Naive thymus-derived CD4-positive, alpha-beta T cell (primary cell): Measurements from ENCODE around the gene ATOH1. TPM values are rescaled to one million over a fixed set of nuclear protein-coding genes. Genes with fewer than 3 reads are reported as not detected.

ENCODE experiments used
- ATAC-seq: fragments of 150-1000 bp; cut with Tn5 transposase; 2 replicates; pipeline ENCODE4 v1.10.0; 2021; ENCODE audit warnings: mild to moderate bottlenecking, moderate library complexity
- CTCF ChIA-PET: fragments of 350-600 bp; sonication (Branson Sonifier 250); formaldehyde crosslinking; loops from one replicate; lab custom pipeline; 2021; ENCODE audit warnings: antibody characterized with exemption; lab: Charles Lee
- POLR2A ChIA-PET: fragments of 350-600 bp; sonication (Branson Sonifier 250); formaldehyde crosslinking; loops from one replicate; lab custom pipeline; 2021; ENCODE audit warnings: antibody characterized with exemption, inconsistent platforms; lab: Charles Lee
- DNase-seq, 9 donors: peaks; one replicate each; pipeline versions ENCODE4 v3.0.0 to v3.0.0-alpha.2; 2020 to 2022; ENCODE audit warnings: mixed read lengths in 1 of 9
- H3K27ac ChIP-seq: one replicate; pipeline ENCODE4 v1.7.0; 2013; ENCODE audit warnings: mild to moderate bottlenecking, low read depth, low read length, moderate library complexity
- H3K27me3 ChIP-seq, 2 donors: one replicate each; pipeline ENCODE4 v1.7.0; 2013; ENCODE audit warnings: low read length in 2 of 2, mild to moderate bottlenecking in 2 of 2, moderate library complexity in 2 of 2; ENCODE audit not compliant: control insufficient read depth in 2 of 2, insufficient read depth in 2 of 2
- H3K36me3 ChIP-seq, 3 experiments: 1 replicate in 2 of 3; 2 replicates in 1 of 3; pipeline ENCODE4 v1.7.0; 2013; ENCODE audit warnings: low read length in 3 of 3, mild to moderate bottlenecking in 3 of 3, moderate library complexity in 1 of 3; ENCODE audit not compliant: insufficient read depth in 3 of 3, control insufficient read depth in 2 of 3
- H3K4me1 ChIP-seq, 2 donors: one replicate each; pipeline ENCODE4 v1.7.0; 2013; ENCODE audit warnings: low read length in 2 of 2, mild to moderate bottlenecking in 2 of 2, moderate library complexity in 1 of 2; ENCODE audit not compliant: control insufficient read depth in 2 of 2, insufficient read depth in 2 of 2
- H3K4me3 ChIP-seq: 2 replicates; pipeline ENCODE4 v1.7.0; 2013; ENCODE audit warnings: mild to moderate bottlenecking, low read length
- H3K9me3 ChIP-seq, 3 experiments: 1 replicate in 2 of 3; 2 replicates in 1 of 3; pipeline ENCODE4 v1.7.0; 2013; ENCODE audit warnings: low read length in 3 of 3; ENCODE audit not compliant: control insufficient read depth in 2 of 3
- H3K27ac Mint-ChIP-seq, 9 donors: one replicate each; pipeline ENCODE4 v1.8.0; 2020 to 2022; ENCODE audit warnings: mixed read lengths in 9 of 9, mild to moderate bottlenecking in 8 of 9, moderate library complexity in 5 of 9, inconsistent platforms in 2 of 9
- H3K27me3 Mint-ChIP-seq, 5 donors: one replicate each; pipeline ENCODE4 v1.8.0; 2021 to 2022; ENCODE audit warnings: mixed read lengths in 5 of 5, mild to moderate bottlenecking in 1 of 5
- H3K36me3 Mint-ChIP-seq, 5 donors: one replicate each; pipeline ENCODE4 v1.8.0; 2020 to 2022; ENCODE audit warnings: mixed read lengths in 5 of 5, mild to moderate bottlenecking in 3 of 5, inconsistent platforms in 1 of 5
- H3K4me1 Mint-ChIP-seq, 7 donors: one replicate each; pipeline ENCODE4 v1.8.0; 2020 to 2022; ENCODE audit warnings: mixed read lengths in 7 of 7, mild to moderate bottlenecking in 3 of 7, inconsistent platforms in 1 of 7
- H3K4me3 Mint-ChIP-seq, 10 donors: one replicate each; pipeline ENCODE4 v1.8.0; 2020 to 2022; ENCODE audit warnings: mild to moderate bottlenecking in 10 of 10, mixed read lengths in 10 of 10, moderate library complexity in 6 of 10, inconsistent platforms in 2 of 10
- H3K9me3 Mint-ChIP-seq, 11 donors: one replicate each; pipeline ENCODE4 v1.8.0; 2020 to 2022; ENCODE audit warnings: mixed read lengths in 11 of 11, mild to moderate bottlenecking in 4 of 11, inconsistent platforms in 1 of 11, moderate library complexity in 1 of 11
- intact Hi-C, 2 donors: fragments of 100-400 bp; cut with micrococcal nuclease; formaldehyde crosslinking; loops; one replicate each; pipeline ENCODE4 v1.15.1; 2023
- polyA plus RNA-seq, 2 donors: library from polyadenylated mRNA; unstranded; fragments of 300-500 nt; fragmentation: Illumina TruSeq; gene quantifications; one replicate each; pipeline ENCODE4 v1.2.3, GENCODE V29; 2021
- total RNA-seq, 6 experiments: library from RNA in 5 of 6; stranded (reverse) in 5 of 6; gene quantifications; 1 replicate in 5 of 6; 2 replicates in 1 of 6; pipeline ENCODE4 v1.2.3 and lab custom pipeline; 2021 to 2026

The ATOH1 gene
- total and polyA plus RNA-seq, 7 experiments from 2014 or later = not detected

- Mint-ChIP-seq H3K9me3 (peaks cover 0 to 5% (median 0%) of the 10 kb centered on the region in 11 donors), H3K4me3 (no peak overlapping the region), H3K36me3 (no peaks in the 10 kb centered on the region), H3K27me3 (peaks cover 0 to 8% (median 0%) of the 10 kb centered on the region in 5 donors), H3K27ac (no peak overlapping the region), H3K4me1 (no peaks in the 10 kb centered on the region)
- intact Hi-C loops = no loop called here
- Histone ChIP-seq H3K4me1 (no peaks in the 10 kb centered on the region), H3K36me3 (no peaks in the 10 kb centered on the region), H3K9me3 (no peaks in the 10 kb centered on the region), H3K27ac (no peak overlapping the region), H3K27me3 (no peaks in the 10 kb centered on the region), H3K4me3 (no peak overlapping the region)
- DNase-seq = no peak
- ATAC-seq = no peak
- ChIA-PET CTCF (no interaction called here), POLR2A (no interaction called here)
Measured at GRCh38 chr4:93852680-93853079, 24.1 kb downstream of the ATOH1 start.

DNA sequence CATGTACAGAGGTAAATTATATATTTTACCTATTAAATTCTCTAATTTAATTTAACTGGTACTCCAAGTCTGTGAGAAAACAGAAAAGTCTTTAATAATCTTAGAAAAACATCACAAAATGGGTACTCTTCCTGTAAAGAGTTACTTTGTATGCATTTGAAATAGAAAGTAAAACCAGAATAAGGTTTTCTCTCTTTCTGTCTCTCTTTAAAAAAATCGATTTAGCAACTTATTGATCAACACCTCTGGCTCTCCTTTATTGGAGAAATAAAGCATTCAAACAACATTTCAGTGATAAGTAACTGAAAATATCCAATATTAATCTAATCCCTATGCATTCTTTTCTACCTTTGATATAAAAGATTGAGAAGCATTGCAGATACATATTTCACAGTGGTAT, 27.4 kb downstream of the ATOH1 start:
- Mint-ChIP-seq H3K36me3 (no peaks in the 10 kb centered on the region), H3K4me1 (no peaks in the 10 kb centered on the region), H3K4me3 (no peak overlapping the region), H3K27ac (no peak overlapping the region), H3K27me3 (peaks cover 0 to 8% (median 0%) of the 10 kb centered on the region in 5 donors), H3K9me3 (peaks cover 0 to 13% (median 0%) of the 10 kb centered on the region in 11 donors)
- no peak for ATAC-seq
- no peaks in the 10 kb centered on the region for H3K36me3 ChIP-seq
- H3K27ac ChIP-seq = no peak overlapping the region
- CTCF ChIA-PET = no interaction called here
- no peak overlapping the region for H3K4me3 ChIP-seq
- POLR2A ChIA-PET = no interaction called here
- H3K27me3 ChIP-seq = no peaks in the 10 kb centered on the region
- no peaks in the 10 kb centered on the region for H3K9me3 ChIP-seq
- H3K4me1 ChIP-seq = no peaks in the 10 kb centered on the region
- DNase-seq = no peak
- intact Hi-C loops = no loop called here

DNA sequence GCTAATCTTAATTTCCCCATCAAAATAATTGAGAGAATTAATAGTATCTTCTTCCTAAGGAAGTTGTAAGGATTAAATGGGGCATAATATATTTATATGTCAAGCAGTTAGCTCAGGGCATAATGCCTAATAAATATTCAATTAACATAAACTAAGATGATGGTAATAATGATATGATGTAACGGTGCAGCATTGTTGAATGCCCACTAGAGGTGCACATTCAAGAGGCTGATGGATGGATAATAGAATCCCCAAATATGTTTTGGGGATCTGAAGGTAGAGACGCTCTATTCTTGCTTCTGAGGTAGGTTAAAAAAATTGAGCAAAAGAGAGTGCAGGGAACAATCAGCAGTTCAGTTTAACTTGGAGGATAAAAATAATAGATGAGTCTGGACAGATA, 37.1 kb downstream of the ATOH1 start:
- H3K27ac ChIP-seq = no peak overlapping the region
- H3K4me3 ChIP-seq = no peak overlapping the region
- H3K4me1 ChIP-seq = no peaks in the 10 kb centered on the region
- no peak overlapping the region for H3K4me3 Mint-ChIP-seq
- DNase-seq (no peak), ATAC-seq (no peak)
- CTCF ChIA-PET = no interaction called here
- H3K27ac Mint-ChIP-seq = no peak overlapping the region
- H3K36me3 Mint-ChIP-seq = no peaks in the 10 kb centered on the region
- H3K27me3 ChIP-seq = no peaks in the 10 kb centered on the region
- no peaks in the 10 kb centered on the region for H3K9me3 ChIP-seq
- intact Hi-C loops = no loop called here
- H3K9me3 Mint-ChIP-seq = peaks cover 0 to 2% (median 0%) of the 10 kb centered on the region in 11 donors
- H3K36me3 ChIP-seq = no peaks in the 10 kb centered on the region
- H3K4me1 Mint-ChIP-seq = no peaks in the 10 kb centered on the region
- POLR2A ChIA-PET = no interaction called here
- no peaks in the 10 kb centered on the region for H3K27me3 Mint-ChIP-seq

GRCh38 chr4:93867416-93868001, 39.0 kb downstream of the ATOH1 start:
- Mint-ChIP-seq H3K9me3 (peaks cover 0 to 2% (median 0%) of the 10 kb centered on the region in 11 donors), H3K27ac (no peak overlapping the region), H3K4me1 (no peaks in the 10 kb centered on the region), H3K36me3 (no peaks in the 10 kb centered on the region), H3K4me3 (no peak overlapping the region), H3K27me3 (no peaks in the 10 kb centered on the region)
- Histone ChIP-seq H3K27me3 (no peaks in the 10 kb centered on the region), H3K4me3 (no peak overlapping the region), H3K27ac (no peak overlapping the region), H3K9me3 (no peaks in the 10 kb centered on the region), H3K4me1 (no peaks in the 10 kb centered on the region), H3K36me3 (no peaks in the 10 kb centered on the region)
- DNase-seq = no peak
- no peak for ATAC-seq
- POLR2A ChIA-PET = no interaction called here
- intact Hi-C loops = no loop called here
- CTCF ChIA-PET = no interaction called here

- Mint-ChIP-seq H3K36me3 (no peaks in the 10 kb centered on the region), H3K9me3 (peaks cover 0 to 2% (median 0%) of the 10 kb centered on the region in 11 donors), H3K27me3 (no peaks in the 10 kb centered on the region), H3K4me3 (no peak overlapping the region), H3K4me1 (no peaks in the 10 kb centered on the region), H3K27ac (no peak overlapping the region)
- Histone ChIP-seq H3K4me3 (no peak overlapping the region), H3K27me3 (no peaks in the 10 kb centered on the region), H3K4me1 (no peaks in the 10 kb centered on the region), H3K27ac (no peak overlapping the region), H3K9me3 (no peaks in the 10 kb centered on the region), H3K36me3 (no peaks in the 10 kb centered on the region)
- intact Hi-C loops = no loop called here
- ChIA-PET CTCF (no interaction called here), POLR2A (no interaction called here)
- DNase-seq (no peak), ATAC-seq (no peak)
Measured at GRCh38 chr4:93870876-93871458, 42.4 kb downstream of the ATOH1 start.

GRCh38 chr4:93876754-93877153, 48.2 kb downstream of the ATOH1 start:
- no peaks in the 10 kb centered on the region for H3K36me3 ChIP-seq
- ChIA-PET CTCF (no interaction called here), POLR2A (no interaction called here)
- DNase-seq = no peak
- H3K27me3 Mint-ChIP-seq = no peaks in the 10 kb centered on the region
- no peaks in the 10 kb centered on the region for H3K9me3 ChIP-seq
- intact Hi-C loops = no loop called here
- H3K27ac ChIP-seq = no peak overlapping the region
- H3K4me3 ChIP-seq = no peak overlapping the region
- H3K27me3 ChIP-seq = no peaks in the 10 kb centered on the region
- ATAC-seq = no peak
- H3K9me3 Mint-ChIP-seq = peaks cover 0 to 6% (median 0%) of the 10 kb centered on the region in 11 donors
- no peaks in the 10 kb centered on the region for H3K4me1 ChIP-seq
- no peaks in the 10 kb centered on the region for H3K4me1 Mint-ChIP-seq
- no peak overlapping the region for H3K4me3 Mint-ChIP-seq
- no peak overlapping the region for H3K27ac Mint-ChIP-seq
- H3K36me3 Mint-ChIP-seq = no peaks in the 10 kb centered on the region

DNA sequence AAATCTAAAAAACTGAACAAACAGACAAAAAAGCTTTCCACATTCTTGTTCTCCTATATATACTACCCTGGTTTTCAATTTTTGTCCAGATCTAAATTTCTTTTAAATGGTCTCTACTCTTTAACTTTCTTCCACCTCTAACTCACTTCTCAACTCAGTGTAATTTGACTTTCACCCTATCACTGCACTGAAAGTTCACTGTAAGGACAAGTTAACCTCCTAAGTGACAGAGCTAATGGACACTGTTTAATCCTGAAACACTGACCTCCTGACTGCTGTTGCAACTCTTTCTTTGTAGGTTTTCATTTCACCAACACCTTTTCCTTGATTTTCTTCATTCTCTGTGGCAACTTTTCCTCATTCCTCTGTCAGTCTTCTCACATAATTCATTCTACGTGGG, 50.0 kb downstream of the ATOH1 start:
- POLR2A ChIA-PET = no interaction called here
- H3K4me3 Mint-ChIP-seq = no peak overlapping the region
- no peaks in the 10 kb centered on the region for H3K36me3 Mint-ChIP-seq
- DNase-seq (no peak), ATAC-seq (no peak)
- peaks cover 0 to 6% (median 0%) of the 10 kb centered on the region in 11 donors for H3K9me3 Mint-ChIP-seq
- H3K4me1 Mint-ChIP-seq = no peaks in the 10 kb centered on the region
- H3K9me3 ChIP-seq = no peaks in the 10 kb centered on the region
- CTCF ChIA-PET = interaction anchor here (1.4 kb wide), 1 partner anchor 18 kb away, joined by 3 read pairs; no protein-coding TSS in a partner anchor
- no peak overlapping the region for H3K27ac Mint-ChIP-seq
- H3K27ac ChIP-seq = no peak overlapping the region
- H3K36me3 ChIP-seq = no peaks in the 10 kb centered on the region
- intact Hi-C loops = no loop called here
- no peaks in the 10 kb centered on the region for H3K27me3 Mint-ChIP-seq
- H3K4me3 ChIP-seq = no peak overlapping the region
- H3K27me3 ChIP-seq = no peaks in the 10 kb centered on the region
- no peaks in the 10 kb centered on the region for H3K4me1 ChIP-seq
